ENCODE measurements around the gene GRIK4.

- TF ChIP-seq MXI1 (conservative IDR thresholded peaks at IDR 0.05; ENCODE audit: poor library complexity, severe bottlenecking) = no peak
- no peak for TF ChIP-seq CTCF (IDR thresholded peaks at IDR 0.05; ENCODE audit: poor library complexity, severe bottlenecking)
- no peak for TF ChIP-seq REST (IDR thresholded peaks at IDR 0.05; ENCODE audit: borderline replicate concordance)
Measured at GRCh38 chr11:120956710-120957495, 445.4 kb downstream of the GRIK4 start.

All from neural cell (in vitro differentiated cells).